Esophagus squamous epithelium (tissue), 4 donors: Measurements from ENCODE around the gene SMYD1.
"Not testable (repeated sequence)": the region's sequence is repeated elsewhere in the genome, so short reads cannot be mapped to it uniquely, and the experiment has no call there.

Source experiments
- POLR2A ChIP-seq, 4 donors: fragments of 450-650 bp; IDR thresholded peaks; one replicate each; pipeline ENCODE4 v1.6.1; 2017; ENCODE audit warnings: antibody characterized with exemption in 4 of 4, mild to moderate bottlenecking in 4 of 4, moderate library complexity in 3 of 4
- TF ChIP-seq, protein P1 (sequence below), 6 experiments: fragments of 450-650 bp in 4 of 6; fragments of 200-600 bp in 2 of 6; sonication (generic) in 2 of 6; IDR thresholded peaks; one replicate each; pipeline ENCODE4 v1.5.1; 2016 to 2019; ENCODE audit warnings: antibody characterized with exemption in 6 of 6, mild to moderate bottlenecking in 4 of 6, moderate library complexity in 4 of 6

DNA sequence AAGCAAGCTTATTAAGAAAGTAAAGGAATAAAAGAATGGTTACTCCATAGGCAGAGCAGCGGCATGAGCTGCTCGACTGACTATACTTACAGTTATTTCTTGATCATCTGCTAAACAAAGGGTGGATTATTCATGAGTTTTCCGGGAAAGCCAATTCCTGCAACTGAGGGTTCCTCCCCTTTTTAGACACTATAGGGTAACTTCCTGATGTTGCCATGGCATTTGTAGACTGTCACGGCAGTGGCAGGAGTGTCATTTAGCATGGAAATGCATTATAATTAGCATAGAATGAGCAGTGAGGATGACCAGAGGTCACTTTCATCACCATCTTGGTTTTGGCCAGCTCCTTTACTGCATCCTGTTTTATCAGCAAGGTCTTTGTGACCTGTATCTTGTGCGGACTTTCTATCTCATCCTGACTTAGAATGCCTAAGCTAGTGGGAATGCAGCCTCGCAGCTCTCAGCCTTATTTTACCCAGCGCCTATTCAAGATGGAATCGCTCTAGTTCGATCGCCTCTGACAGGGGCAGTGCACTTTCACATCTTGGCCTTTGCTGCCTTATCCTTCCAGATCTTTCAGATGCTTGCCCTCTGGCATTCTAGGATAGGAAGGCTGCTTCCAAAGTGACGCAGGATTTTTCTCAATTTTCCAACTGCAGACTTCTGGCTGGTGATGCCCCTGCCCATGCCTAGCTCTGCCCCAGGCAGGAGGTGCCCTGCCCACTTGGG is 49.4 kb upstream of the SMYD1 start:
- TF ChIP-seq, protein P1, sequence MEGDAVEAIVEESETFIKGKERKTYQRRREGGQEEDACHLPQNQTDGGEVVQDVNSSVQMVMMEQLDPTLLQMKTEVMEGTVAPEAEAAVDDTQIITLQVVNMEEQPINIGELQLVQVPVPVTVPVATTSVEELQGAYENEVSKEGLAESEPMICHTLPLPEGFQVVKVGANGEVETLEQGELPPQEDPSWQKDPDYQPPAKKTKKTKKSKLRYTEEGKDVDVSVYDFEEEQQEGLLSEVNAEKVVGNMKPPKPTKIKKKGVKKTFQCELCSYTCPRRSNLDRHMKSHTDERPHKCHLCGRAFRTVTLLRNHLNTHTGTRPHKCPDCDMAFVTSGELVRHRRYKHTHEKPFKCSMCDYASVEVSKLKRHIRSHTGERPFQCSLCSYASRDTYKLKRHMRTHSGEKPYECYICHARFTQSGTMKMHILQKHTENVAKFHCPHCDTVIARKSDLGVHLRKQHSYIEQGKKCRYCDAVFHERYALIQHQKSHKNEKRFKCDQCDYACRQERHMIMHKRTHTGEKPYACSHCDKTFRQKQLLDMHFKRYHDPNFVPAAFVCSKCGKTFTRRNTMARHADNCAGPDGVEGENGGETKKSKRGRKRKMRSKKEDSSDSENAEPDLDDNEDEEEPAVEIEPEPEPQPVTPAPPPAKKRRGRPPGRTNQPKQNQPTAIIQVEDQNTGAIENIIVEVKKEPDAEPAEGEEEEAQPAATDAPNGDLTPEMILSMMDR (IDR thresholded peaks at IDR 0.05), result not testable (repeated sequence)
- TF ChIP-seq POLR2A (IDR thresholded peaks at IDR 0.05), result not testable (repeated sequence)
